Gastroesophageal sphincter (tissue), 4 donors: ENCODE results near the gene DLL1. TPM values are rescaled to one million over a fixed set of nuclear protein-coding genes. Genes with fewer than 3 reads are reported as not detected.

Source experiments
- ATAC-seq: fragments of 150-250 bp; one replicate; pipeline ENCODE4 v1.9.1; 2016; ENCODE audit warnings: mild to moderate bottlenecking, moderate library complexity
- H3K27ac ChIP-seq, 4 donors: fragments of 200-600 bp; sonication (generic) in 3 of 4; 1 replicate in 3 of 4; 2 replicates in 1 of 4; pipeline ENCODE4 v1.5.1; 2016 to 2019
- H3K27me3 ChIP-seq: fragments of 200-600 bp; sonication (generic); one replicate; pipeline ENCODE4 v1.5.1; 2019
- H3K36me3 ChIP-seq, 2 donors: fragments of 200-600 bp; sonication (generic); one replicate each; pipeline ENCODE4 v1.5.1; 2019; ENCODE audit warnings: control low read depth in 1 of 2
- H3K4me1 ChIP-seq, 3 donors: fragments of 200-600 bp; sonication (generic); 1 replicate in 2 of 3; 2 replicates in 1 of 3; pipeline ENCODE4 v1.5.1; 2016 to 2019; ENCODE audit warnings: control low read depth in 2 of 3
- H3K4me3 ChIP-seq, 2 donors: fragments of 200-600 bp; sonication (generic); one replicate each; pipeline ENCODE4 v1.5.1; 2019; ENCODE audit warnings: mild to moderate bottlenecking in 1 of 2, moderate library complexity in 1 of 2
- H3K9me3 ChIP-seq, 3 donors: fragments of 200-600 bp; sonication (generic); one replicate each; pipeline ENCODE4 v1.5.1; 2017 to 2019; ENCODE audit warnings: control low read depth in 2 of 3
- CTCF ChIP-seq, 4 experiments: fragments of 200-600 bp in 2 of 4; fragments of 450-650 bp in 2 of 4; sonication (generic) in 1 of 4; IDR thresholded peaks; one replicate each; pipeline ENCODE4 v1.5.1; 2017 to 2019; ENCODE audit warnings: antibody characterized with exemption in 4 of 4, mild to moderate bottlenecking in 2 of 4, moderate library complexity in 2 of 4
- EP300 ChIP-seq: sonication (generic); formaldehyde crosslinking; IDR thresholded peaks from one replicate; pipeline ENCODE4 v1.6.1; 2017; ENCODE audit warnings: antibody characterized with exemption, mild to moderate bottlenecking
- POLR2A ChIP-seq, 2 donors: fragments of 450-650 bp; IDR thresholded peaks; one replicate each; pipeline ENCODE4 v1.6.1; 2017; ENCODE audit warnings: antibody characterized with exemption in 2 of 2, mild to moderate bottlenecking in 2 of 2, moderate library complexity in 1 of 2
- POLR2AphosphoS5 ChIP-seq: sonication (generic); formaldehyde crosslinking; IDR thresholded peaks from one replicate; pipeline ENCODE4 v1.6.1; 2017; ENCODE audit warnings: antibody characterized with exemption
- WGBS, 2 donors: methylation state at CpG; one replicate each; pipeline ENCODE4 v1.1.5; 2018; ENCODE audit warnings: low coverage in 1 of 2; 5-methylcytosine and 5-hydroxymethylcytosine counted together
- total RNA-seq, 4 donors: library from RNA; depleted of rRNA; stranded (reverse); fragments of >200 nt; gene quantifications; one replicate each; pipeline ENCODE4 v1.1.0, GENCODE V29; 2016

DLL1 gene
- total RNA-seq, 4 donors from 2014 or later, result 5.3 to 11.8 (median 6.5) TPM

GRCh38 chr6:170248111-170248805, 42.6 kb downstream of the DLL1 start:
- H3K36me3 ChIP-seq, result no peaks in the 10 kb centered on the region
- no peak overlapping the region for H3K4me3 ChIP-seq
- H3K27me3 ChIP-seq, result peaks cover 29% of the 10 kb centered on the region
- no peak for ATAC-seq
- no peak overlapping the region for H3K27ac ChIP-seq
- no peaks in the 10 kb centered on the region for H3K9me3 ChIP-seq
- 63 to 70% methylated on average over 2 to 20 of the region's 34 CpGs for WGBS, 2 donors
- peaks cover 0 to 9% (median 0%) of the 10 kb centered on the region in 3 donors for H3K4me1 ChIP-seq
- TF ChIP-seq POLR2AphosphoS5 (no peak), EP300 (no peak), CTCF (IDR thresholded peaks at IDR 0.05) (no peak), POLR2A (IDR thresholded peaks at IDR 0.05) (no peak)

DNA sequence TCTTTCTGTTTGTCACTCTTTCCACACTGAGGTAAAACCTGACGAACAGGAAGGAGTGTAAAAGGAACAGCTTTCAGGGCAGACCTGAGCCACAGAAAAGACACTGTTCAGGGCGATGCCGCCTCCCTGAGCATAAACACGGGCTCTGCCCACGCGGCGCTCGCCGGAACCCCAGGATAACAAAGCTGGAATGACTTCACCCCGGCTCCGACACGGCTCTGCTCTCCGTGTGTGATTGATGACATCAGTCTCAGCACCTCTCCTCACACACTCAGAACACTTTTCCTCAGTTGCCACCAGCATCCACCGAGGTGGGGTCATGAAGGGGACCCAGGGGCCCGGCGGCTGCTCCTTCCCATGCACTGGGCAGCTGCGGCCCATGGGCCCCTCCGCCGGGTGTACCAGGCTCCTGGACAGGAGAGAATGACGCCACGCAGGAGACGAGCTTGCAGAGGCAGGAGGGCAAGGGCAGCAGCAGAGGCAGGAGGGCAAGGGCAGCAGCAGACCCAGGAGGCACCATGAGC, 43.6 kb downstream of the DLL1 start:
- no peak overlapping the region for H3K27ac ChIP-seq
- ATAC-seq, result no peak
- H3K4me3 ChIP-seq, result no peak overlapping the region
- TF ChIP-seq POLR2A (IDR thresholded peaks at IDR 0.05), result no peak
- no peak for TF ChIP-seq POLR2AphosphoS5
- TF ChIP-seq CTCF (IDR thresholded peaks at IDR 0.05), result no peak
- no peak for TF ChIP-seq EP300
- peaks cover 29% of the 10 kb centered on the region for H3K27me3 ChIP-seq
- peaks cover 0 to 9% (median 0%) of the 10 kb centered on the region in 3 donors for H3K4me1 ChIP-seq
- no peaks in the 10 kb centered on the region for H3K9me3 ChIP-seq
- no peaks in the 10 kb centered on the region for H3K36me3 ChIP-seq
- 100% methylated on average over 1 of the region's 22 CpGs; no CpG with 5 or more reads in 1 of the 2 donors for WGBS, 2 donors

DNA sequence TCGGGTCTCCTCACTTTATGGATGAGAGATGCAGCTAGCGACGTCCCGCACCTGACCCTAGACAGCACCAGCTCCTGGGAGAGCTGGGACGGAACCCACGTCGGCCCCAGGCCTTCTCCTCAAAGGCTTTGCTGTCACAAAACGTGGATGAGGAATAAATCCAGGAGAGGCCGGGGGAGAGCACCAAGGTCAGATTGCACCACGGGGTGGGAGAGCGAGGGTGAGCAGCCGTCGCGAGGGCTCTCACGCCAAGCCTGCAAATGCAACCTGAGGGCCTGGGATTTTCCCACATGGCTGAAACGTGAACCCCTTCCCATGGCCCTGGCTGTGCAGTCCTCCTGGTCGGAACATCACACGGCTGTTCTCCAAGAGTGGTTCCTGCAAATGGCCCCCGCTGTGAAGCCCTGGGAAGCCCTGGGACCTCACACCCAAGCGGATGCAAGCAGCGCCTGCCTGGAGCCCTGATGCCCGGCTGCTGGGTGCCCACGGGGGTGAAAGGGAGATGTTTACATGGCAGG, 45.3 kb downstream of the DLL1 start:
- no peaks in the 10 kb centered on the region for H3K9me3 ChIP-seq
- 61 to 90% methylated on average over 2 of the region's 23 CpGs for WGBS, 2 donors
- H3K27me3 ChIP-seq, result peaks cover 29% of the 10 kb centered on the region
- no peak overlapping the region for H3K4me3 ChIP-seq
- no peak for ATAC-seq
- H3K36me3 ChIP-seq, result no peaks in the 10 kb centered on the region
- peaks cover 0 to 9% (median 0%) of the 10 kb centered on the region in 3 donors for H3K4me1 ChIP-seq
- TF ChIP-seq CTCF (IDR thresholded peaks at IDR 0.05) (no peak), EP300 (no peak), POLR2A (IDR thresholded peaks at IDR 0.05) (no peak), POLR2AphosphoS5 (no peak)
- no peak overlapping the region for H3K27ac ChIP-seq

DNA sequence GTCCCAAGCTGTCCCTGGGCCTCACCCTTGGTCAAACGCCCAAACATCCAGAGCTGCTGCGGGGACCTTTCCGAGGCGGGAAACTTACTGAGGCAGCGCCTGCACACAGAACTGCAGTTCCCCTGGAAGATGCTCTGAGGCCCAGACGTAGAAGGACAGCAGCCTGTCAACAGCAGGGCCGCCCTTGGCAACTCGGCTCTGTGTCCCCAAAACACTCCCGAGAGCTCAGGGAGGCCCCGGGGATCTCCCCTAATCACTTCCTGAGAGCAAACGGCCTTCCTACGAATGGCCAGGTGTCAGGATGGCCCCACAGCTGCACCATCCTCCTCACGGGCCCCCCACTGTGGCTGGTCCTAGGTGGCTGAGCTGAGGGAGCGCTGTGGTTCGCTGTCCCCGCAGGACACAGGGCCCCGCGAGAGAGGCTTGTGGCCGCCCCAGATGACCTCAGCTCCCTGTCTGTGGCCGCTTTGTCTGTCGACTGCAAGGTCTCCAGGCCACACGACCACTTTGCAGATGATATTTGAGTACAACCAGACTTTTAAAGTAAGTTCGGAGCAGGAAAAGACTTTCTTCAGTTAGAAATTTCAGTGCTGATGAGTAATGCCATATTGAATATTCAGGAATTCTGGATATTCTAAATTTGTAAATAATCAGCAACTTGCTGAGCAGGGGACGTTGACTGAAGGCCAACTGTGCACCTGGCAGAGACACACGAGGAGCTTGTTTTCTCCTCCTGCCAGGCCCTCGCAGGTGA, 46.0 kb downstream of the DLL1 start:
- ATAC-seq, result no peak

More for the DNA sequence above, 46.0 kb downstream of the DLL1 start:
- H3K4me1 ChIP-seq, result peaks cover 0 to 9% (median 0%) of the 10 kb centered on the region in 3 donors
- no peaks in the 10 kb centered on the region for H3K36me3 ChIP-seq
- H3K9me3 ChIP-seq, result no peaks in the 10 kb centered on the region
- H3K27ac ChIP-seq, result no peak overlapping the region
- no peak overlapping the region for H3K4me3 ChIP-seq
- H3K27me3 ChIP-seq, result peaks cover 29% of the 10 kb centered on the region
- WGBS, 2 donors, result 61 to 70% methylated on average over 2 to 10 of the region's 26 CpGs
- TF ChIP-seq POLR2AphosphoS5, result no peak
- TF ChIP-seq EP300, result no peak
- no peak for TF ChIP-seq CTCF (IDR thresholded peaks at IDR 0.05)
- TF ChIP-seq POLR2A (IDR thresholded peaks at IDR 0.05), result no peak
